C4-2B (cell line): ENCODE data around the gene TMEM147.

Experiments used
- H3K27ac ChIP-seq: fragments of 450-650 bp; 2 replicates; pipeline ENCODE4 v1.5.1; 2017
- ZFX ChIP-seq: fragments of 450-650 bp; IDR thresholded peaks from 2 replicates; pipeline ENCODE4 v1.6.1; 2017
- TF ChIP-seq, protein P1 (sequence below): fragments of 450-650 bp; conservative IDR thresholded peaks from 2 replicates; pipeline ENCODE4 v1.5.1; 2017; ENCODE audit warnings: mild to moderate bottlenecking

Gene TMEM147

DNA sequence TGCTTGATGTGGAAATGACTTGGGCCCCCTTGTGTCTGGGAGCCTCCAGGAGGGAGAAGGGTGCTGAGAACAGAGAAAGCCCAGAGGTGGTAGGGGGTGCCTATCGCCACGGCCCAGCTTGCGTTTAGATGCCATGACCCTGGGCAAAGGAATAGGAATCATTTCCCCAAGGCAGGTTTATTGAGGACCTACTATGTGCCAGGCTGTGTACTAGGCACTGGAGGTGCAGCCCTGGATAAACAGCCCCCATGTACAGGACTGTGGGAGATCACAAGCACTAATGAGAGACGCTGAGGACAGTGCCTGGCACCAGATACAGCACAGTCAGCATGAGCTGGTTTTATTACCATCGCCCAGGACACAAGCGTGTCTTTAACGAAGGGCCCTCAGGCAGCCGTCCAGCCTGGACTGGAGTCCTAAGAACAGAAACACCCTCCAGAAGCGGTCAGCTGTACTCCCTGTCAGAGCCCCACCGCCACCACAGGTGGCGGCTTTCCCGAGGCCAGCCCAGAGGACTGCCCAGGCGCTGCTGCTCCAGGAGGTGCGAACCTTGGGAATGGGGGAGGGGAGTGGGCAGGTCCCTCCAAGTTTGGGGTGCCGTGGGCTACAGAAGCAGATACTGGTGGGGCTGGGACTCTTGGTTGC lies 4.6 kb downstream of the TMEM147 start:
- no peak for TF ChIP-seq ZFX
- TF ChIP-seq, protein P1, sequence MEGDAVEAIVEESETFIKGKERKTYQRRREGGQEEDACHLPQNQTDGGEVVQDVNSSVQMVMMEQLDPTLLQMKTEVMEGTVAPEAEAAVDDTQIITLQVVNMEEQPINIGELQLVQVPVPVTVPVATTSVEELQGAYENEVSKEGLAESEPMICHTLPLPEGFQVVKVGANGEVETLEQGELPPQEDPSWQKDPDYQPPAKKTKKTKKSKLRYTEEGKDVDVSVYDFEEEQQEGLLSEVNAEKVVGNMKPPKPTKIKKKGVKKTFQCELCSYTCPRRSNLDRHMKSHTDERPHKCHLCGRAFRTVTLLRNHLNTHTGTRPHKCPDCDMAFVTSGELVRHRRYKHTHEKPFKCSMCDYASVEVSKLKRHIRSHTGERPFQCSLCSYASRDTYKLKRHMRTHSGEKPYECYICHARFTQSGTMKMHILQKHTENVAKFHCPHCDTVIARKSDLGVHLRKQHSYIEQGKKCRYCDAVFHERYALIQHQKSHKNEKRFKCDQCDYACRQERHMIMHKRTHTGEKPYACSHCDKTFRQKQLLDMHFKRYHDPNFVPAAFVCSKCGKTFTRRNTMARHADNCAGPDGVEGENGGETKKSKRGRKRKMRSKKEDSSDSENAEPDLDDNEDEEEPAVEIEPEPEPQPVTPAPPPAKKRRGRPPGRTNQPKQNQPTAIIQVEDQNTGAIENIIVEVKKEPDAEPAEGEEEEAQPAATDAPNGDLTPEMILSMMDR = no peak
- no peak overlapping the region for H3K27ac ChIP-seq

DNA sequence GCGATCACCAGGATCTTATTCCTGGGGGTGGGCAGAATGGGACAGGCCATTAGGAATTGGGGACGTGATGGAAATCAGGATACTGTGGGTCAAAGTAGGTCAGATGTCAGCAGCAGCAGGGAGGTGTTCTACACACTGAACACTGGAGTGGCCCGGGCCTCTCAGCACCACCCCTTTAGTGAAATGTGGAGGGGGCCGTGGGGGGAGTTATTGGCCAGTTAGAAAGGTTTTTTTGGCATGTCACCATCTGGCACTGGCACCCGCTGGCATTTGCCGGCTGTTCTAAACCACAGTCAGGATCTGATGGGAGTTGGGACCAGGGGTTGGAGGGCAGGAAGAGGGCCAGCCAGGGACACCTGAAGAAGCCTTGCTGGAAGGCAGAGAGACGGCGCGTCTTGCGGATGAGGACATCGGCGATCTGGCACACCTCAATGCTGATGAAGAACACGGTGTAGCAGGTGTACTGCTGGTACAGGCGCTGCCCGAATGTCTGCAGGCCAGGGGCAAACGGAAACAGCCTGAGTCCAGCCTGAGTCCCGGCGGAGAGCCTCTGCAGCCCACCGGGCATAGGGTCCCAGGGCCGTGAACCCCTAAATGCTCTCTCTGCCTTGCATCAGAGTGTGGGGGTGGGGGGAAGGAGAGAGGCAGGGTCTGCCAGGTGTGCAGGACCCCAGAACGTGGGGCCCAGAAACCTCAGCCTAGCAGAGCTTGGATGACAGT lies 5.8 kb downstream of the TMEM147 start:
- no peak overlapping the region for H3K27ac ChIP-seq
- TF ChIP-seq, protein P1 = no peak
- TF ChIP-seq ZFX = no peak

DNA sequence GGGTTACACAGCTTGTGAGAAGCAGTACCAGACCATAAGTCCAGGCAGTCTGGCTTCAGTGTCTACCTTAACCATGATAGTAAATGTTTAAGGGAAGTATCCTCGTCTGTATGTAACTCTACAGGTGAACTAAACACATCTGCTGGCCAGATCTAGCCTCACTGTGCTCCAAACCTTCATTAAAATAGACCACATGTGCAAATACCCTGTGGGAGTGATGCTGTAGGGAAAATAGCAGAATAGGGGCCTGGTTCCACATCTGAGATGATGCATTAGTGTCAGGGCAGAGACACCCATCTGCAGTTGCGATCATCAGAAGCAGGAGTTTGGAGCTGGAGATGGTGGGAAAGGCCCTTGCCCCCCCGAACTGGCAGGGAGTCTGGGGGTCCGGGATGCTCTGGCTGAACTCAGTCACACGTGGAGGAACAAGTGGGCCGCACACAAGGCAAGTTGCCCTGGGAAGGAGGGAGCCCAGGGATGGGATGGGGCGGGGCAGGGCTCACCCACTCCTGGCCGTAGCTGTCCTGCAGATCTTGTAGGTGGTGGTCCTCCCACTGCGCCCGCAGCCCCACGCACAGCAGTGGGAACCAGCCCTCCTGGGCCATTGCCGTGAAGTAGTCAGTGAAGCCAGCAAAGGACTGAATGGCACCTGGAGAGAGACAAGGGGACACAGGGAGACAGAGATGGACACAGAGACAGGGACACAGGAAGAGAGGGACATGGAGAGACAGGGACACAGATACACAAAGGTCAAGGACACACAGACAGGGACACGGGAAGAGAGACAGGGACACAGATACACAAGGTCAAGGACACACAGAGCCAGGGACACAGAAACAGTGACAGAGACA lies 7.3 kb downstream of the TMEM147 start:
- TF ChIP-seq, protein P1 = no peak
- TF ChIP-seq ZFX = no peak
- H3K27ac ChIP-seq = no peak overlapping the region

DNA sequence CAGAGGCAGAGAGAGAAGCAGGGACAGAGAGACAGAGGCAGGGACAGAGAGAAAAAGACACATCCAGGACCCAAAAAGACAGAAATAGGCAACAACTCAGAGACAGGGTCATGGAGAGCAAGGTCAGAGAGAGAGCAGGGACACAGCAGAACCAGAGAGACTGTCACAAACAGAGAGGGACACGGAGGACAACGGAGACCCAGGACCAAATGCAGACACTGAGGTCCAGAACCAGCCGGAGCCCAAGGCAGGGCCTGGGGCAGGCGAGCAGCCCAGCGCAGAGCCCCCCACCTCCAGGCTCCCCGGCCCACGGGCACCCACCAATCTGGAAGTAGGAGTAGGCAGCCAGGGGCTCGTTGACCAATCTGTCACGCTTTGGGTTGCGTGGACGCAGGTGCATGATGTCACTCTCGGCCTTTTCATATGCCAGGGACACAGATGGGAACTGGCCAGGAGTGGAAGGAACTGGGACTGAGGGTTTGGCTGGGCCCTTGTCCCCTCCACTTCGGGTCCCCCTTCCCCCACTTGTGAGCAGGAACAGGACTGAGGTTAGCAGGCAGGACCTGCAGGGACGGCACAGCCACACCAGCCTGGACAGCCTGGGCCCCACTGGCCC lies 8.1 kb downstream of the TMEM147 start:
- TF ChIP-seq ZFX = no peak
- TF ChIP-seq, protein P1 = no peak

DNA sequence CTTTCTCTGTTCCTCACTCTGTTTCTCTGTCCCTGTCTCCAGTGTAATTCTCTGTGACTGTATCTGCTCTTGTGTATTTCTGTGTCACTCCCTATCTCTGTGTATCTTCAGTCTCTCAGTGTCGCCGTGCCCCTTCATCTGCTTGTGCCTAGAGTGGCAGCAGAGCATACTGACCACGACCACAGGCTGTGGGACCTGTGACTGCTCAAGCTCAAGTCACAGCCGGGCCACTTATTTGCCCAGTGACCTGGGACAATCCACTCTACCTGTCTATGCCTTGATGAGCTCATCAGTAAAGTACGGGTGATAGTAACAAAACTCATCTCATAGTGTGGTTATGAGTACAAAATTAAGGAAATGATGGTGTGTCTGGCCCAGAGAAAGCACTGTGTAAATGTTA lies 8.7 kb downstream of the TMEM147 start:
- H3K27ac ChIP-seq = no peak overlapping the region
- TF ChIP-seq ZFX = no peak
- TF ChIP-seq, protein P1 = no peak

More for the DNA sequence above, 8.1 kb downstream of the TMEM147 start:
- H3K27ac ChIP-seq = no peak overlapping the region

DNA sequence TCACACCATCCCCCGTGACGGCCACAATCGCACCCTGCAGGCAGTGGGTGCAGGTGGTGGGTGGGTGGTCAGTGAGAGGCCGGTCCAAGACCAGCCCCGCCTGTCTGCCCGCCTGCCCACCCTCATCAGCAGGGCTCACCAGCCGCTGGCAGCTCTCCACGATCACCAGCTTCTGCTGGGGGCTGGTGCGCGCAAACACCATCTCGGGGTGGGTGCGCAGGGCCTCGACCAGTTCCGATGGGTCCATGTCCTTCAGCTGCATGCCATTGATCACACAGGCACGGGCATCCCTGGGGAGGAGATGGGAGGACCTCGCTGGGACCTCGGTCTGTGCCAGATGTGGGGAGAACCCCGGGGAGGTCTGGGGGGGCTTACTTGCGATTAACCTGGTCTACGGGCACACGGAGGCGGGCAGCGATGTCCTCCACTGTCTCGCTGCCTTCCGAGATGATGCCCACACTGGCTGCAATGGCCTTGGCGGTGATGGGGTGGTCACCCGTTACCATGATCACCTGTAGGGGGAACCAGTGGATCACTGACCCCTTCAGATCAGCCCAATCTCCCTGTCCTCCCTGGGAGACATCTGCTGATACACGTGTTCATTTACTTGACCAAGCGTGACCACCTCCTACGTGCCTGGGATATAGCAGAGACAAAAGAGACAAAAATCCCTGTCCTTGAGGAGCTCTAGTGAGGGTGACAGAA lies 10.0 kb downstream of the TMEM147 start:
- no peak for TF ChIP-seq ZFX
- TF ChIP-seq, protein P1 = no peak
- no peak overlapping the region for H3K27ac ChIP-seq
